SH-SY5Y (cell line): ENCODE data around the gene CUL1.

Source experiments
- GATA2 ChIP-seq: IDR thresholded peaks from 2 replicates; pipeline ENCODE4 v1.6.1; 2011; ENCODE audit warnings: mild to moderate bottlenecking, low read depth, low read length
- GATA3 ChIP-seq: IDR thresholded peaks from 2 replicates; pipeline ENCODE4 v1.6.1; 2011; ENCODE audit warnings: low read depth, mild to moderate bottlenecking, low read length, moderate library complexity

DNA sequence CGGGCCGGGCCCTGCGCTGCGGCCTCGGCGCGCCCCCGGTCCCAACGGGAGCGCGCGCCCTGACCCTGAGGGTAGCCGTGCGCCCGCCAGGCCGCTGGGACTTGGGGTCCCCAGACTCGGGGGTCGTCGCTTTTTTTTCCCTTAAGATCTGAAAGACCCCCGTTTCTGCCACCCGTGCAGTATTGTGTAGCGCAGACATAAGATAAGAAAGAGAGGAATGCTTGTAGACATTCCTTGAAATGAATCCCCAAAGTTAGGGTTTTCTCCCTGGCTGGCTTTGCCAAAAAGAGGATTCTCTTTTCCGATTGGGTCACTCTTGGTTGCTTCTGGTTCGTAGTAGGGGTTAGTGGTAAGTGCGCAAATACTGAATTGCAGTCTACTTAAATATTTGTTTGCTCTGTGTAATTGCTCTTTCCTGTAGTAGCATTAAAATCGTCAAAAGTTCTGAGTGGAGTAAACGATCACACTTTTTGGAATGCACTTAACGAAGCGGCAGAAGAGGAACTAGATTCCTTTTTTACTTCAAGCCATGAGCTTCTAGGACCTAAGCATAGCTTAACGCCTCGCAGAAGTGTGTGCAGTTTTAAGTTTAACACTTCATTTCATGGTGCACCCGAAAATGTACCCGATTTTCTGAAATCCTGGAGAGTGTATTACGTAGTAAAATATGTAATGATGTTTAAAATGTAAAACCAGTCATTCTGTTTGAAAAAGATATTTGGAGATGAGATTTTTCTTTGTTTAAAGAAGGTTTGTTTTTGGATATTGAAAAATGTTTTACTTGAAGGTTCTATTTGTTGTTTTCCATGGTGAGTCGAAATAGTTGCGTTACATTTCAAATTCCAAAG, 1.3 kb downstream of the CUL1 start:
- TF ChIP-seq GATA2 (no peak), GATA3 (no peak)
